ENCODE measurements around the gene ANKRD62. TPM values are rescaled to one million over a fixed set of nuclear protein-coding genes. Genes with fewer than 3 reads are reported as not detected.

ANKRD62 gene
- total RNA-seq, 6 experiments from 2014 or later: not detected

DNA sequence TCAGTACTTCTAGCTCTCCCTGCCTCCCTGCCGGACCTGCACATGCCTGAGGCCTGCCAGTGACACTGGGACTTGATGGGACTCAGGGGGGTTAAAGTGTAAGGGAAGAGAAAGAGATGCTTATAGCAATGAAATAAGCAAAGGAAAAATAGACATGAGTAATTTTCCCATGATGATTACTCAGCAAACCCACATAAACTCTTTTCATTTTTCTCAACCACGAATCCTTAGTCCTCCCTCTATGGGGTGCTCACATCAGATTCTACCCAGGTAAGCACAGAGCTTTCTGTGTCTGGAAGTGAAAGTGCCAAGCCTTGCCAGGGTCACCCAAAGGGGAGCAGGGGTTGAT lies 44.8 kb upstream of the ANKRD62 start:
- no peak overlapping the region for H3K4me3 Mint-ChIP-seq
- DNase-seq: peak; percentile 2
- H3K27me3 Mint-ChIP-seq (ENCODE audit: insufficient read depth): peaks cover 13% of the 10 kb centered on the region
- H3K27ac Mint-ChIP-seq: 0 out of 2 replicates have a peak overlapping the region, but pooled peaks have one; percentile 23
- no peaks in the 10 kb centered on the region for H3K9me3 Mint-ChIP-seq
- TF ChIP-seq, protein P1, sequence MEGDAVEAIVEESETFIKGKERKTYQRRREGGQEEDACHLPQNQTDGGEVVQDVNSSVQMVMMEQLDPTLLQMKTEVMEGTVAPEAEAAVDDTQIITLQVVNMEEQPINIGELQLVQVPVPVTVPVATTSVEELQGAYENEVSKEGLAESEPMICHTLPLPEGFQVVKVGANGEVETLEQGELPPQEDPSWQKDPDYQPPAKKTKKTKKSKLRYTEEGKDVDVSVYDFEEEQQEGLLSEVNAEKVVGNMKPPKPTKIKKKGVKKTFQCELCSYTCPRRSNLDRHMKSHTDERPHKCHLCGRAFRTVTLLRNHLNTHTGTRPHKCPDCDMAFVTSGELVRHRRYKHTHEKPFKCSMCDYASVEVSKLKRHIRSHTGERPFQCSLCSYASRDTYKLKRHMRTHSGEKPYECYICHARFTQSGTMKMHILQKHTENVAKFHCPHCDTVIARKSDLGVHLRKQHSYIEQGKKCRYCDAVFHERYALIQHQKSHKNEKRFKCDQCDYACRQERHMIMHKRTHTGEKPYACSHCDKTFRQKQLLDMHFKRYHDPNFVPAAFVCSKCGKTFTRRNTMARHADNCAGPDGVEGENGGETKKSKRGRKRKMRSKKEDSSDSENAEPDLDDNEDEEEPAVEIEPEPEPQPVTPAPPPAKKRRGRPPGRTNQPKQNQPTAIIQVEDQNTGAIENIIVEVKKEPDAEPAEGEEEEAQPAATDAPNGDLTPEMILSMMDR (IDR thresholded peaks at IDR 0.05): no peak
- H3K4me1 Mint-ChIP-seq (ENCODE audit: low read depth): peaks cover 9% of the 10 kb centered on the region
- no peaks in the 10 kb centered on the region for H3K36me3 Mint-ChIP-seq (ENCODE audit: low read depth)

DNA sequence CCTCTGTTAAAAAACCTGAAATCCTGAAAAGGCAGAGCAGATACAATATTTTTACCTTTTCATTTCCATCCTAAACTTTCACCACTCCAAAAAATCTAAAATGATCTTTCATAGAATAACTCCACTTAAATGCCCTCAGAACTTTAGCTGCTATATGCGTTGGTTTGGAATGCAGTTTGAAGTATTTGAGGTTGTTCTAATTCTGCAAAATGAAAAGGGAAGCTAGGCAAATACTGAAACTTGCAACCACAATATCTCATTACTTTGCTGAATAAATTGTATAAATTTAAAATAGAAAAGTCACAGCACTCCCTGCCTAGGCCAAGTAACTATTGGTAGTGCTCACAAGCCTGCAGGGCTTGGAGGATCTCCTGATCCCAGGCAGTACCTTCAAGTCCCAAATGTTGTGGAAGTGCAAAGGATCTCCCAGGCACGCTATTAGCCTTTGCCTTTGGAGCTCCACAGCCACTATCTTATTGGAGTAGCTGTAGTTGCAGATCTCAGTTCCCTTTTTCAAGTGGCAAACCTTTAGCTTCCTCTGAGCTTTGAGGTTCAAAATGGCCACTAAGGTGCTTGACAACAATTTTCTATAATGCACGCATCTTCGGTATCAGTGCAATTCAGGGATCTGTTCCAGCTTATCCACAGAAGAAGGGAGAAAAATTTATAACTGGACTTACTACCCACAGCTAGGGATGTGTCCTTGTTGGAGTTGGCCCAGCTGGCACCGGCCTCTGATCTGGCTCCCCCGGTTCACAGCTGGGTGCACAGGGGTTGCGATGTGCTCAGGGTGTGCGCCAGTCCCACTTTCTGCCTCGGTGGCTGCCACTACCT lies 43.4 kb upstream of the ANKRD62 start:
- Mint-ChIP-seq H3K27me3 (ENCODE audit: insufficient read depth) (peaks cover 13% of the 10 kb centered on the region), H3K36me3 (ENCODE audit: low read depth) (no peaks in the 10 kb centered on the region), H3K27ac (no peak overlapping the region), H3K4me1 (ENCODE audit: low read depth) (peaks cover 9% of the 10 kb centered on the region), H3K9me3 (no peaks in the 10 kb centered on the region), H3K4me3 (no peak overlapping the region)
- no peak for DNase-seq
- TF ChIP-seq, protein P1 (IDR thresholded peaks at IDR 0.05): no peak

DNA sequence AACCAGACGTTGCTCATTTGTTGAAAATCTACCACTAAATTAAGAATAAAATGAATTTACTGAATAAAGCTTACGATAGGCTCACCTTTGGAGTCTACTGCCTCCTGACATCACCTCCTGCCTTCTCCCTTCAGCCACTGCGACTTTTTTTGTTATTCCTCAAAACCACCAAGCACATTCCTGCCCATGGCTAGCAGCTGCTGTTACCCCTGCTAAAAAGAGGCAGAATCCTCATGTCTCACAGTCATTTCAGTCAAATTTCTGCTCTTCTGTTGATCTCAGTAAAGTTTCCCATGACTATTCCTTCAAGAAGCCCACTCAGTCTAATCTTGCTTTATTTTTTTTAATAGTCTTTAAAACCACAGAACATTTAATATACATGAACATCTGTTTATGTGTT lies 40.8 kb upstream of the ANKRD62 start:
- Mint-ChIP-seq H3K36me3 (ENCODE audit: low read depth) (no peaks in the 10 kb centered on the region), H3K9me3 (no peaks in the 10 kb centered on the region), H3K27ac (no peak overlapping the region), H3K4me1 (ENCODE audit: low read depth) (peaks cover 9% of the 10 kb centered on the region), H3K4me3 (no peak overlapping the region), H3K27me3 (ENCODE audit: insufficient read depth) (peaks cover 18% of the 10 kb centered on the region)
- TF ChIP-seq, protein P1 (IDR thresholded peaks at IDR 0.05): no peak
- DNase-seq: no peak

DNA sequence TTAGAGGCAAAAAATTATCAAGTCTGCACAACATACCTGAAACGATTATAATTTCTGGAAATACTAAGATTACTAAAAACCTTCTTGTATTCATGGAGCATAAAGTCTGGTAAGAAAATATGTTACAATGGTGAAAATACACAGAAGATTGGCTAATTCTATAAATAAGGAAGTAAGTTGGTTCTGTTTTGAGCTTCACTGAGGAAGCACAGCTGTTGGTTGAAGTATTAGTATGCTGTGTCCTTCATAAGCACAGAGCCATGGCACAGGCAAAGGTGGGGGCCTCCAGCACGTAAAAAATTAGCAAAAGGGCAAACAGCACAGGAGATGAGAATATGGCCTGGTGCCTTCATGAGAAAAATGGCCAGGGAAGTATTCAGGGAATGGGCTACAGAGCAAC lies 40.4 kb upstream of the ANKRD62 start:
- Mint-ChIP-seq H3K27me3 (ENCODE audit: insufficient read depth) (peaks cover 19% of the 10 kb centered on the region), H3K4me1 (ENCODE audit: low read depth) (peaks cover 9% of the 10 kb centered on the region), H3K36me3 (ENCODE audit: low read depth) (no peaks in the 10 kb centered on the region), H3K4me3 (no peak overlapping the region), H3K9me3 (no peaks in the 10 kb centered on the region), H3K27ac (no peak overlapping the region)
- TF ChIP-seq, protein P1 (IDR thresholded peaks at IDR 0.05): no peak
- no peak for DNase-seq

DNA sequence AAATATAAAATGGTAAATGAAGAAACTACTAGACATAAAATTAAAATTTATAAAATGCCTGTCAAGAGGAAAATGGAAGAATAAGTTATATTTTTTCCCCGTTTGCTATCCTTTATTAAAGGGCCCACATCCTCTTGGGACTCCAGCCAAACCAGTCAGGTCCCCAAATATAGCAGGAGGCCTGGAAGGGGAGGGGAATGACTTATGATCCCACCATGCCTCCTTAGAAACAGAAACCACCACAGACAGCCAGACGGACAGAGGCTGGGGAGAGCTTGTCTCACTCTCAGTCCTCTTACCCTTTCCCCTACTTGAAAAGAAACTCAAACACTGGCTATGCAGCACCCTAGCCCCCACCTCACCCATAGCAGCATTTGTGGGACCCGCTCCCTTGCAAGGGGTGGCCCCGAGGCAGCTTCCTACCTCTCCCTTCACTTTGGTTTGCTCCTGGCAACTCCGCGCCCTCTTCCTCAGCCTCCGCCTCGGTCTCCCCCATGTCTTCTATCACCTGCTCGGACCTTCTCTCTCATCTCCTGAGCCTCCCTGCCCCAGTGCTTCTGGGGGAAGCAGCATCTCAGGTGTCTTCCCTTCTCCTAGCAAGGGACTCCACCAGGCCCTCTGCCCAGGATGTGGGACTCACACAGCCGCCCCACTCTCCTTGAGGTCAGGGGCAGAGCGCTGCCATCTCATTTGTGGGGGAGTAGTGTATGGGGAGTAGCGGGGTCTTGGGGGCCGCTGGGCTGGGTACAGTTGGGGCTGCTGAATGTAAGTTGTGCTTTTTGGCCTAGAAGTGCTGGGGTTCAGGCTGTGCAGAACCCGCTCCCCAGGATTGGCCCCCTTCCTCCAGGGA lies 37.4 kb upstream of the ANKRD62 start:
- TF ChIP-seq, protein P1 (IDR thresholded peaks at IDR 0.05): no peak
- H3K4me1 Mint-ChIP-seq (ENCODE audit: low read depth): no peaks in the 10 kb centered on the region
- H3K4me3 Mint-ChIP-seq: no peak overlapping the region
- no peaks in the 10 kb centered on the region for H3K36me3 Mint-ChIP-seq (ENCODE audit: low read depth)
- H3K27ac Mint-ChIP-seq: no peak overlapping the region
- DNase-seq: no peak
- peaks cover 17% of the 10 kb centered on the region for H3K27me3 Mint-ChIP-seq (ENCODE audit: insufficient read depth)
- H3K9me3 Mint-ChIP-seq: no peaks in the 10 kb centered on the region

Data from HFFc6 (cell line).